ENCODE measurements around the gene CPT2. TPM values are rescaled to one million over a fixed set of nuclear protein-coding genes. Genes with fewer than 3 reads are reported as not detected.

Gene CPT2
- total RNA-seq, 1 donor from 2014 or later, result 26.3 TPM

DNA sequence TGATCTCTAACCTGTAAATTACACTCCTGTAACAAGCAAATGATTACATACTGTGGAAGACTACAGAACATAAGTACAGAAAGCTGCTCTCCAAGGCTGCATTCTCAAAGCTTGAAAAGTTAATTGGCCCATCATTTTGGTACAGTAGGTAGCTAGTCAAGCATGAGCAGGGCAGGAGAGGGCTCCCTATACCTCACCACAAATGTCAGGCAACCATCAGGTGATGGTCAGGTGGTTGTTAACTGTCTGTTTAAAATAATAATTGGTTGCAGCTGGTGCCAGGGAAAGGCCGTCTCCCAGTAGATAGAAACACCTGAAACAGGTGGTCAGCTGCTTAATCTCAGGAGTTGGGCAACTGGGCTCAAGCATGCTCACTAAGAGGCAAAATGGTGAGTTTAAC, 41.1 kb upstream of the CPT2 start:
- Histone ChIP-seq H3K27me3 (ENCODE audit: low read depth) (no peaks in the 10 kb centered on the region), H3K36me3 (no peaks in the 10 kb centered on the region), H3K4me3 (no peak overlapping the region), H3K27ac (no peak overlapping the region), H3K9me3 (no peaks in the 10 kb centered on the region), H3K4me1 (no peaks in the 10 kb centered on the region)
- no peak for TF ChIP-seq CTCF (IDR thresholded peaks at IDR 0.05)
- DNase-seq (no peak), ATAC-seq (no peak)
- intact Hi-C loops (cut with DNase I), result no loop called here

DNA sequence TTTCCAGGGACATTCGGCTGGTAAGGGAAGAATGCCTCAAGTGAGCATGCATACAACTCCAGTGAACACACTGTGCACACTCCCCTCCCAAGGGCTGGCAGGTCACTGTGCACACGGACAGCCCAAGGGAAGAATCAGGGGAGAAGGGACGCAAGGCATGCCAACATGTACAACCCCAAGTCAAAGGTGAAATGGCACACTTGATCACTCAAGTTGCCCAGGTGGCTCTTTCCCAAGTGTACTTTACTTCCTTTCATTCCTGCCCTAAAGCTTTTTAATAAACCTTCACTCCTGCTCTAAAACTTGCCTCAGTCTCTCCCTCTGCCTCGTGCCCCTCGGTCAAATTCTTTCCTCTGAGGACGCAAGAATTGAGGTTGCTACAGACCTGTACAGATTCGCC, 40.7 kb upstream of the CPT2 start:
- no peaks in the 10 kb centered on the region for H3K4me1 ChIP-seq
- TF ChIP-seq CTCF (IDR thresholded peaks at IDR 0.05), result no peak
- H3K4me3 ChIP-seq, result no peak overlapping the region
- ATAC-seq (no peak), DNase-seq (no peak)
- H3K36me3 ChIP-seq, result no peaks in the 10 kb centered on the region
- no peaks in the 10 kb centered on the region for H3K27me3 ChIP-seq (ENCODE audit: low read depth)
- H3K9me3 ChIP-seq, result no peaks in the 10 kb centered on the region
- H3K27ac ChIP-seq, result no peak overlapping the region
- intact Hi-C loops (cut with DNase I), result no loop called here

- intact Hi-C loops (cut with DNase I), result no loop called here
- Histone ChIP-seq H3K4me1 (no peaks in the 10 kb centered on the region), H3K4me3 (no peak overlapping the region), H3K9me3 (no peaks in the 10 kb centered on the region), H3K27ac (no peak overlapping the region), H3K36me3 (no peaks in the 10 kb centered on the region), H3K27me3 (ENCODE audit: low read depth) (no peaks in the 10 kb centered on the region)
- no peak for ATAC-seq
- TF ChIP-seq CTCF (IDR thresholded peaks at IDR 0.05), result no peak
- no peak for DNase-seq
Measured at GRCh38 chr1:53156783-53157182, 39.8 kb upstream of the CPT2 start.

DNA sequence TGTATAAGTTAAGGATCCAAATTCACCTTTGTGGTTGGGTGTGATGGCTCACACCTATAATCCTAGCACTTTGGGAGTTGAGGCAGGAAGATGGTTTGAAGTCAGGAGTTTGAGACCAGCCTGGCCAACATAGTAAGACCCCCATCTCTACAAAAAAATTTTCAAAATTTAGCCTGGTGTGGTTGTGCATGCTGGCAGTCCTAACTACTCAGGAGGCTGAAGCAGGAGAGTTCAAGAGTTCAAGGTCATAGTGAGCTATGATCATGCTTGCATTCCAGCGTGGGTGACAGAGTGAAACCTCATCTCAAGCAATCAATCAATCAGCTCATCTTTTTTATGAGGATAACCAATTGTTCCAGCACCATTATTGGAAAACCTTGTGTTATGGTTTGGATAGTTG, 37.7 kb upstream of the CPT2 start:
- intact Hi-C loops (cut with DNase I), result no loop called here
- H3K36me3 ChIP-seq, result no peaks in the 10 kb centered on the region

DNA sequence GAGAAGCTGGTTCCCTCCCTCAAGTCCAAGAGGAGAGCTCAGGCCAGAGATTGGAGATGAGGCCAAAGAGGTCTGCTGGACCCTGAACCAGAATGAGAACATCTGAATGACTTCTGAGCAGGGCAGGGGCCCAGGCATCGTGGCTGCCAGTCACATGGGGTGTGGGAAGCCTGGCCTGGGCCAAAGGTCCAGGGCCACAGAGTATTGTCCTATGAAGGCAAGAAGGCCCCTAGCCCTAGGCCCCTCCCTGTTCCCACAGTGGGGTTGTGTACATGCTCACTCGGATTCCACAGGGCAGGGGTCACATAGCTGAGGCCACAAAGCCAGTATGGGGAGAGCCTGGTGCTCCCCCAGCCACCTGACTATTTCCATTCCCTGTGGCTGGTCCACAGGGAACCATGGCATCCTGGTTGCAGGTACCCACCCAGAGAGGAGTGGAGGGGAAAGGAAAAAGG, 35.7 kb upstream of the CPT2 start:
- TF ChIP-seq CTCF (IDR thresholded peaks at IDR 0.05), result no peak
- DNase-seq (no peak), ATAC-seq (no peak)
- H3K36me3 ChIP-seq, result no peaks in the 10 kb centered on the region
- H3K9me3 ChIP-seq, result no peaks in the 10 kb centered on the region
- H3K4me3 ChIP-seq, result no peak overlapping the region
- no peaks in the 10 kb centered on the region for H3K4me1 ChIP-seq
- no peaks in the 10 kb centered on the region for H3K27me3 ChIP-seq (ENCODE audit: low read depth)
- no peak overlapping the region for H3K27ac ChIP-seq
- intact Hi-C loops (cut with DNase I), result no loop called here

More for the DNA sequence above, 37.7 kb upstream of the CPT2 start:
- Histone ChIP-seq H3K4me3 (no peak overlapping the region), H3K27ac (no peak overlapping the region), H3K27me3 (ENCODE audit: low read depth) (no peaks in the 10 kb centered on the region), H3K9me3 (no peaks in the 10 kb centered on the region), H3K4me1 (no peaks in the 10 kb centered on the region)
- TF ChIP-seq CTCF (IDR thresholded peaks at IDR 0.05), result no peak
- ATAC-seq, result no peak
- no peak for DNase-seq

DNA sequence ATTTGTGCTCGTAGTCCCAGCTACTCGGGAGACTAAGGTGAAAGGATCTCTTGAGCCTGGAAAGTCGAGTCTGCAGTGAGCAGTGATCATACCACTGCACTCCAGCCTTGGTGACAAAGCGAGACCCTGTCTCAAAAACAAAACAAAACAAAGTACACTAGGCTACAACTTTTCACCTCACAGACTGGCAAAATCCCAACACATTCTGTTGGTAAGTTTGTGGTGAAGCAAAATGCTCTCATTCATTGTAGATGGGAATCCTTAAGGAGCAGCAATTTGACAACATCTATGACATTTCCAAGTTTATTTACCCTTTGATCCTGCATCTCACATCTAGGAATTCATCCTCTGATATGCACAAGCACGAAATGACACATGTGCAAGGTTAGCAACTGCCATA, 34.0 kb upstream of the CPT2 start:
- no peak for ATAC-seq

More for the DNA sequence above, 34.0 kb upstream of the CPT2 start:
- Histone ChIP-seq H3K36me3 (no peaks in the 10 kb centered on the region), H3K9me3 (no peaks in the 10 kb centered on the region), H3K27ac (no peak overlapping the region), H3K4me3 (no peak overlapping the region), H3K27me3 (ENCODE audit: low read depth) (no peaks in the 10 kb centered on the region), H3K4me1 (no peaks in the 10 kb centered on the region)
- DNase-seq, result no peak
- intact Hi-C loops (cut with DNase I), result no loop called here
- no peak for TF ChIP-seq CTCF (IDR thresholded peaks at IDR 0.05)
